DOHH2 (cell line): ENCODE results near the gene OCA2.

Source experiments
- CTCF ChIP-seq: fragments of 200-600 bp; sonication (generic); IDR thresholded peaks from one replicate; pipeline ENCODE4 v1.5.1; 2014; ENCODE audit warnings: antibody characterized with exemption, mild to moderate bottlenecking, low read depth, low read length; ENCODE audit not compliant: poor library complexity, severe bottlenecking
- EZH2phosphoT487 ChIP-seq: fragments of 200-600 bp; sonication (generic); IDR thresholded peaks from 2 replicates; pipeline ENCODE4 v1.6.1; 2017; ENCODE audit warnings: borderline replicate concordance, mild to moderate bottlenecking, antibody characterized with exemption, low read length, moderate library complexity, mixed read lengths

DNA sequence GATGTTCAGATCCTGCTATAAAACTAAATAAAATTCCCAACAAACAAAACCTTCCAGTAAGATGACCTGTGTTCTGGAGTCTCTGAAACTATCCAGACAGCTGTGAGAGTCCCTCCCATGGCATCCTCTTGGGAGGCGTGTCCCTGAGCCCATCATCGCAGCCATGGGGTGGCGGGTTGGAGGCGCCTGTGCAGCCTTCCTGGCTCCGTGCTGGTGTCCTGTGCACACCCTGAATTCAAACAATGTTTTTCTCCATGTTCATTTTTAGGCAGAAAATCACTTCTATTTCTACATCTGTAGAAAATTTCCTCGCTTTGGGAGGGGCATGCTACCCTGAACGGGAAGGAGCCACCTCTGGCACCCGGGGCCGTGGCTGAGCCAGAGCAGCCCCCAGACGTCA is 19.4 kb upstream of the OCA2 start:
- TF ChIP-seq CTCF (no peak), EZH2phosphoT487 (no peak)
